GM08714 (cell line): Measurements from ENCODE around the gene PIP4K2C.

Experiments used
- H3K4me3 ChIP-seq: fragments of 200-500 bp; sonication (Bioruptor generic); 2 replicates; pipeline ENCODE4 v1.5.1; 2014; ENCODE audit warnings: mild to moderate bottlenecking, low read length, inconsistent platforms
- ZNF274 ChIP-seq: IDR thresholded peaks from 2 replicates; pipeline ENCODE4 v1.6.1; 2012; ENCODE audit warnings: mild to moderate bottlenecking, low read depth, low read length

Gene PIP4K2C

DNA sequence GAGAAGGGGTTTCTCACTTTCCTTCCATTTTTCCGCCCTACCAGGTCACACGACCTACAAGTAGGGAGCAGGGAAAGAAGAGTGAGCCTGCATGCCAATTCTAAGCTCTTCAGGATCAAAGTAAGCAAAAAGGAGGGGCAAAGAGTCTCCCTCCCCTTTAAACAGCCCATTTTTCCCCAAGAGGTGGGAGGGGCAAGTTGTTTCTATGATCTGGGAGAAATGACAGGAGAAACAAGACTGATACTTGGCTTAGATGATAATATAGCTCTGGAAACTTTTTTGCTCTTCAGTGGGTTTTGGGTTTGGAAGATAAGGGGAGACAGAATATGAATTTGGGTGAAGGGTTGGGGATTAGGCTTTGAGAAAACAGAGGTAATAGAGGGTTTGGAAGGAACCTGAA, 15.4 kb downstream of the PIP4K2C start:
- no peak overlapping the region for H3K4me3 ChIP-seq
- TF ChIP-seq ZNF274, result no peak

DNA sequence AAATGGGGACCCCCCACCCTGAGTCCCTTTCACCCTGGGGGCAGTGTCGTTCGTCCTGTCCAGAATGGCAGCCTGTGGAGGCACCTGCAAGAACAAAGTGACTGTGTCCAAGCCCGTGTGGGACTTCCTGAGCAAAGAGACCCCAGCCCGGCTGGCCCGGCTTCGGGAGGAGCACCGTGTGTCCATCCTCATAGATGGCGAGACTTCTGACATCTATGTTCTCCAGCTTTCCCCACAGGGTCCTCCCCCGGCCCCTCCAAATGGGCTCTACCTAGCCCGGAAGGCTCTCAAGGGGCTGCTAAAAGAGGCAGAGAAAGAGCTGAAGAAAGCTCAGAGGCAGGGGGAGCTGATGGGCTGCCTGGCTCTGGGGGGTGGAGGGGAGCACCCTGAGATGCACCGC, 15.8 kb downstream of the PIP4K2C start:
- no peak for TF ChIP-seq ZNF274
- H3K4me3 ChIP-seq, result no peak overlapping the region

DNA sequence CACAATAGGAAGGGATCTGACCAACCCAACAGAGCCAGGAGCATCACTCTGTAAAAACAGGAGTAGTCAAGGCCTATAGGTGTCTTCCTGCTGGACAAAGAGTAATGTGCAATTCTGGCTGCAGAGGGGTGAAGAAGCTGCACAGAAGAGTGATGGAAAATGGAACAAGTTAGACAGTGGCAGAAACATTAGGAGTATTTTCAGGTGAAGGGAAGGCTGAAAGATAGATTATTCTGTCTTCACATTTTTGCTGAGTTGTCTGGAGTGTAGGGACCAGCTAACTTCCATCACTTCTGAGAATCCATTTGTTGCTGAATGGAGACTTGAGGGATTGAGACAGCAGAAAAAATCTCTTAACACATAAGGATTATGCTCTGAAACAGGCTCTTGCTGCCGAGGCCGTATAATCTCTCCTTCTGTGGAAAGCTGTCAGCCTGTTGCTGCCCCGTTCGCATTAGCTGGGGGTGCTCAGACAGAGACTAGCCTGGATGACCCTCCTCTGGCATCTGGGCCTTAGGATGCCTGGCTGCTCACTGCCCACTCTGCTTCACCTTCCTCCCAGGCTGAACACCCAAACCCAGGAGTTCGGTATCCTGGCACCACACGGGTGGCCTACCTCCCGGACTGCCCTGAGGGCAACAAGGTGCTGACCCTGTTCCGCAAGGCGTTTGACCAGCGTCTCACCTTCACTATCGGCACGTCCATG, 17.1 kb downstream of the PIP4K2C start:
- H3K4me3 ChIP-seq, result no peak overlapping the region
- TF ChIP-seq ZNF274, result no peak

DNA sequence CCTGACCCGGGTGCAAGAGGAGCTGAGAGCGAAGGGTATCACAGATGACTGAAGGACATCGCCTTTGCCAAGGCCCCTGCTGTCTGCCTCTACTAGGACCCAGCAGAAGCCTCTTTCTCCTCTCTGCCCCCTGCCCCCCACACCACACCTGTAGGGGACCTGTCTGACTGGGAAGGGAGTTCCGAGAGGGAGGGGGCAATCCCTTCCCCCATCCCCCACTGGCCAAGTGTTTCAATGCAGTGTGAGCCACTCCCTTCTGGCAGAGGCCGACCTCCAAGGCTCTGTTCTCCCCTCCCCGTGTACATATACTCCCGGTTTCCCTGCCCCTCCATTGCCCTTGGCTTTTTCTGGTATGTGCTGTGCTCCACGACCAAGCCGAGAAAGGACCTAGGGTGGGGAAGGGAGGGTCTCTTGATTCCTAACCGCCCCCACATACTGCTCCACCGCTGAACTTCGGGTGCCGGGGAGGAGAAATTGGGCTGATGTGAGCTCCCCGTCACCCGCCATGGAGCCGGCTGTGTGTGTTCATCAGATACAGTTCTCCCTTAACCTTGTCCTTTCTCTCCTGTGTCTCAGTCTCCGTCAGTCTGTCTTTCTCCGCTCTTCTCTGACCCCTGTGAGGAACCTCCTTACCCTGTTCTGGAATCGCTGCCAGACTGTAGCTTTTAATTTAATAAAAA, 18.2 kb downstream of the PIP4K2C start:
- no peak overlapping the region for H3K4me3 ChIP-seq
- TF ChIP-seq ZNF274, result no peak

DNA sequence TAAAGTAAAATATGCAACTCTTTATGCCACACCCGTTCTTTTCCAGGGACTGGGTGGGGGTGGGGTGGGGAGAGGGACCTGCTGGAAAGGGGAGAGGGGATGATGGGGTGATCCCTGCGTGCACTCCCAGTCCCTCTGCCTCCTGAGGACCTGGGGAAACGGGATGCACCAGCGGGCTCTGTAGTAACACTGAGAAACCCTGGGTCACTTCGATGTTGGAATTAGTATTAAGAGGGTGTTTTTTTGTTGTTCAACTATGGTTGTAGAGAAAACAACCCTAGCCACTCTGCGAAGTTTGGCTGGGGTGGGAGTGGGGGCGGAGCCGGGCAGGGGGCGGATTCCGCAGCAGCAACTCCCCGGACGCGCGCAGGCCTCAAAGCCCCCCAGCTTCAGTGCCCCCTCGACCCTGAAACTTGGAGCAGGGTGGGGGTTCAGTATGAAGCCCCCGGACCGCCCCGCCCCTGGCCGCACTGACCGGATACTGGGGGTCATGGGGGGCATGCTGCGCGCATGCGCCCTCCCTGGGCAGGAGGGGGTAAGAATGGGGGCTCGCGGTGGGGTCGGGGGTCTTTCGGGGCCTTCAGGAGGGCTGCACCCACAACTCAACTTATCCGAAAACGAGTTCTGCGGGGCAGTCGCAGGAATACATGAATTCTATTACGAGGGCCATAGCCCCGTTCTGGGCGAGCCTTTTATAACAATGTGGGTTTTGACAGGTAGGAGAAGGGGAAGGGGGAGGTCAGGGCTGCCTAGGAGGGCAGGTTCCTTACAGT, 19.0 kb downstream of the PIP4K2C start:
- TF ChIP-seq ZNF274, result no peak
- H3K4me3 ChIP-seq, result no peak overlapping the region

DNA sequence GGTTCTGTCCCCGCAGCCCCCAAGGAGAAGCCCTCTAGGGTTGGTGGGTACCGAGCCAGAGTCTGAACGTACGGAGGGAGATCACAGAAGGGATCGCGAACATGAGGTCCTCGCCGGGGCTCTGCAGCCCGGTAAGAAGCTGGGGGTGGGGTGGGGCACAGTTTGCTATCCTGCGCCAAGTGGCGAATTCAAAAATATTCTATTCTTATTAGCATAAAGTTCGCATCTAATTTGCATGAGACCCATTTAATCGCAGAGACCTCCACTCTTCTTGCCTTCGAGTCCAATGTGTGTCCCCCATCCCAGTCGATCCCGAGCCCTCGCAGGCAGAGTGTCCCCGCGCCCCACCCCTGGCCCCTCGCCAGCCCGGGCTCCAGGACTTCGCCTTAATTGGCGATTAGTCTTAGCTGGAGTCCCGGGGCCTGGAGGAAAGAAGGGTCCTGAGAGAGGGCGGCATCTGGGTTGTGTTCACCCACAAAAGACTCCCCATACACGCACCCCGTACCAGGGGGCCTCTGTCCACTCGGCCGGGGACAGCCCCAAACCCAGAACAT, 19.6 kb downstream of the PIP4K2C start:
- no peak for TF ChIP-seq ZNF274
- peak overlapping the region; percentile 57; the same call in 1 of the 2 replicates for H3K4me3 ChIP-seq

DNA sequence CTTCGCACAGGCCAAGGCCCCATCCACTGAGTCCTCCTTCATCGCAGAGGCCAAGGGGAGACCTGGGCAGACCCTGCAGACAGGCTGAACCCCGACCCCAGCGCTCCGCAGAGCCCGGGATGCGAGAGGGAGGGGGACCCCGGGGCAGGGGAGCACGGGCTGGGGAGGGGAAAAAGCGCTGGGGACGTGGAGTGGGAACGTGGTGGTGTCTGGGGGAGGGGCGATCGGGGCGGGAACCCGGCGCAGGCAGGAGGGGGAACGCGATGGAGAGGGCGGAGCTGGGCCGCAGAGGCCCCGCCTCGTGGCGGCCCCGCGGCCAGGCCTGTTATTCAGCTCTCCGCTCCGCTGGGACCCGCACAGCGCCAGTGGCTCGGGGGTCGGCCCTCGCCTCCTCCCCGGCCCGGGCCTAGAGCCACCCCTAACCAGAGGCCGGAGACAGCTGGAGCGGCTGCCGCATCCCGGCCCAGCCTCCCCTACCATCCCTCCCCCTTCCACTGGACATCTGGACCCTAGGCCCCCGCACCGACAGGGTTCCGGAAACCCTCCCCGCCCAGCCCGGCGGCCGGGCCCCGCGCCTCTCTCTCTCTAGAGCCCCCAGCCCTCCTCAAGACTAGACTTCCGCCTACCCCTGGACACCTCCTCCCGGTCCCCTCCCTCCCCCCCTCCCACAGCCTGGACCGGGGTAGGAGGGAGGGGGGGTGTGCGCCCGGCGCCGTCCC, 20.3 kb downstream of the PIP4K2C start, which contains the start of gene ARHGEF25:
ARHGEF25 (plus strand) TSS at position 328 of the 719 bp plus-strand sequence. CDS start 460 bp downstream, outside the sequence.
- no peak for TF ChIP-seq ZNF274

DNA sequence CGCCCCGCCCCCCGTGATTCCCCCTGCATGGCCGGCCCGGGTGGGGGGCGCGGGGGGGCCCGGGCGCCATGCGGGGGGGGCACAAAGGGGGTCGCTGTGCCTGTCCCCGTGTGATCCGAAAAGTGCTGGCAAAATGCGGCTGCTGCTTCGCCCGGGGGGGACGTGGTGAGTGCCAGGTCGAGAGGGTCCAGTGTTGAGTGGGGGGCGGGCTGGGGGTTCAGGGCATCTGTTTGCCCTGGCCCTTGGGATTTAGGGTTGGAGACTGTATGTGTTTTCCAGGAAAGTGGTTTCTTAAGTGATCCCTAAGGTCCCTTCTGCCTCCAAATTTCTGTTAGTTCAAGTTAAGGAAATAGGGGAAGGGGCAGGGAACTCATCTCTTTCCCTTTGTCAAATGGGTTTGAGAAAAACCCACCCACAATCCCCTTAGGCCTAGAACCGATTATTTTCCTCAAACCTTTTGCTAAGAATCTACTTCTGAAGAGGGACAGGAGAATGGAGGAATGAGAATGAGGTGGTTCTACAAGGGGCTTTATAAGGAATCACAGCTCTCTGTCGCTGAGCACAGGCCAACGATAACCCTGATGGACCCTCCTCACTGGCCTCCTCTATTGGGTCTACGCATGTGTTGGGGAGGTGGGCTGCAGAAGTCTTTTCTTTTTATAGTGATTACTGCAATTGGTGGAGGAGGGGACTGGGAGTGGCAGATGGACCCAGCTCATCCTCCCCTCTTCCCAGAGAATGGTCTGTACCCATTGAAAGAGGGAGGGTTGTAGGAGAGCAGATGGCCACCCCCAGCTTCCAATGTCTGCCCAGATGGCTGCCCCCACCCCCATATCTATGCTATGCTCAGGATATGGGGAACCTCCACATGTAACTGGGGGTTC, 21.1 kb downstream of the PIP4K2C start:
- no peak overlapping the region for H3K4me3 ChIP-seq
- TF ChIP-seq ZNF274, result no peak

More for the DNA sequence above, 20.3 kb downstream of the PIP4K2C start, which contains the start of gene ARHGEF25:
- H3K4me3 ChIP-seq, result peak within 1 kb of the TSS; percentile 57; the same call in 1 of the 2 replicates

DNA sequence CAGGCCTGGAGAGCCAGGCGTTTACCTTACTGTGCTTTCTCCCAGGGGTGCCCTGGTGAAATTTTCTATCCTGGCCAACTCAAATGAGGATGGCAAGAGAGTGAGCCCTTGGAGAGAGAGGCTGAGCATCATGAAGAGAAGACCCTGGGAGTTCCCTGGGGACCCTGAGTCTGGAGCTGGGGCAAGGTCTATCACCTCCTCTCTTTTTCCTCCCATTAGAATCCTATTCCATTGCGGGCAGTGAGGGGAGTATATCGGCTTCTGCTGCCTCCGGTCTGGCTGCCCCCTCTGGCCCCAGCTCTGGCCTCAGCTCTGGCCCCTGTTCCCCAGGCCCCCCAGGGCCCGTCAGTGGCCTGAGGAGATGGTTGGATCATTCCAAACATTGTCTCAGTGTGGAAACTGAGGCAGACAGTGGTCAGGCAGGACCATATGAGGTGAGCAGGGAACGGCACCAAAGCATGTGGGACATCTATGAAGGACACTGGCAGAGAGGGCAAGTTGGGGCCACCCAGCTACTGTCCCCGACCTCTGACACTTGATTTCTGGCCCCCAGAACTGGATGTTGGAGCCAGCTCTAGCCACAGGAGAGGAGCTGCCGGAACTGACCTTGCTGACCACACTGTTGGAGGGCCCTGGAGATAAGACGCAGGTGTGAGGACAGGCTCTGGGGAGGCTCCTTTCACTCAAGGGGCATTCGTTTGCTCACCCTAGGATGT, 21.9 kb downstream of the PIP4K2C start:
- TF ChIP-seq ZNF274, result no peak
- no peak overlapping the region for H3K4me3 ChIP-seq

DNA sequence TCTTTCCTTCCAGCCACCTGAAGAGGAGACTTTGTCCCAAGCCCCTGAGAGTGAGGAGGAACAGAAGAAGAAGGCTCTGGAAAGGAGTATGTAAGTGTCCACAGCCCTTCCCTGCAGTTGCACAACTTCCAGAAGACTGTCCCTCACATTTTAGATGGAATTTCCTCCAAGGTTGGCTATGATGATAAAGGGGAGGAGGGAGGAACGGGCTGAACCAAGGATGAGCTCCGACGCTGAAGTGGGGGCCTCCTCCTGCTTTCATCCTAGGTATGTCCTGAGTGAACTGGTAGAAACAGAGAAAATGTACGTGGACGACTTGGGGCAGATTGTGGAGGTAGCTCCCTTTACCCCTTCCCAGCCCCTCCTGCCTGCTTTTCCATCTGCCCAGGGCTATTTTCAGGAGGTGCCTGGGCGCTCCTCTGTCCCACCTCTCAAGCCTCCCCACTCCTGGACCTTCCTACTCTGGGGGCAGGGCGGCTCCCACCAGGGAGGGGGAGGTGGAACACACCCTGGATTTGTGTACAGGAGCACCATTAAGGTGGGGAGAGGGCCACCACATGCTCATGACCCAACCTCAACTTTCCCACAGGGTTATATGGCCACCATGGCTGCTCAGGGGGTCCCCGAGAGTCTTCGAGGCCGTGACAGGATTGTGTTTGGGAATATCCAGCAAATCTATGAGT, 22.6 kb downstream of the PIP4K2C start:
- TF ChIP-seq ZNF274, result no peak
- no peak overlapping the region for H3K4me3 ChIP-seq

DNA sequence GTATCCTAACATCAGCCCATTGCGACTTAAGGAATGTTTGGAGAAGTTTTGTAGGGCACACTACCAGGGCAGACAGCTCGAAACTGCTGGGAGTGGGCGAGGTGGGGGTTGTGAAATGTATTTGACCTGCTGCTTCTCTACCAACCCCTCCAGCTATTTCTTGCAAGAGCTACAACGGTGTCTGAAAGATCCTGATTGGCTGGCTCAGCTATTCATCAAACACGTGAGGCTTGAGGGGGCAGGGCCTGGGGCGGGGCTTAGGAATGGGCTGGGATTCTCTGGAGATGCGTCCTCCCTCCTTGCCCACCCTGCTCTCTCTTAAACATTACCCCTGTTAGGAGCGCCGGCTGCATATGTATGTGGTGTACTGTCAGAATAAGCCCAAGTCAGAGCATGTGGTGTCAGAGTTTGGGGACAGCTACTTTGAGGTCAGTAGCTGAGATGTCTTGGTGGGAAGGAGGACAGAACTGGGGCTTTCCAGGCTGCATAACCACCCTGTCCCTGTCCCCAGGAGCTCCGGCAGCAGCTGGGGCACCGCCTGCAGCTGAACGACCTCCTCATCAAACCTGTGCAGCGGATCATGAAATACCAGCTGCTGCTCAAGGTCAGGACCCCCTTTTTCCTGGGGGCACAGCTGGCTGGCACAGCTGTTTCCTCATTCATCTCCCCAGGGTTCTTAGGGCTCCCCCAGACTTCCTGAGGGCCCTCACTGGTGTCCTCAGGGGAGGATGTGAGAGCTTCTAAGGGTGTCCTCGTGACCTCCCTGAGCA, 23.4 kb downstream of the PIP4K2C start:
- no peak for TF ChIP-seq ZNF274
- no peak overlapping the region for H3K4me3 ChIP-seq
